RWPE1 (cell line): ENCODE data around the gene NAA50.

Experiments used
- CTCF ChIA-PET: fragments of 350-600 bp; sonication (Branson Sonifier 250); formaldehyde crosslinking; extraction: SDS; loops from one replicate; lab custom pipeline; 2021; lab: Yijun Ruan, JAX
- POLR2A ChIA-PET: fragments of 400-600 bp; formaldehyde crosslinking; extraction: SDS; loops from one replicate; lab custom pipeline; 2020; ENCODE audit warnings: antibody characterized with exemption; ENCODE audit not compliant: low non-redundant PET; lab: Yijun Ruan, JAX
- DNase-seq: peaks from one replicate; pipeline ENCODE4 v3.0.0; 2012; ENCODE audit warnings: low spot score
- H3K27ac ChIP-seq: fragments of 450-650 bp; 2 replicates; pipeline ENCODE4 v1.5.1; 2017
- TF ChIP-seq, protein P1 (sequence below): fragments of 450-650 bp; conservative IDR thresholded peaks from 2 replicates; pipeline ENCODE4 v1.5.1; 2017; ENCODE audit warnings: low read depth, mild to moderate bottlenecking

NAA50 gene

GRCh38 chr3:113758389-113759024 is 12.5 kb upstream of the NAA50 start:
- TF ChIP-seq, protein P1, sequence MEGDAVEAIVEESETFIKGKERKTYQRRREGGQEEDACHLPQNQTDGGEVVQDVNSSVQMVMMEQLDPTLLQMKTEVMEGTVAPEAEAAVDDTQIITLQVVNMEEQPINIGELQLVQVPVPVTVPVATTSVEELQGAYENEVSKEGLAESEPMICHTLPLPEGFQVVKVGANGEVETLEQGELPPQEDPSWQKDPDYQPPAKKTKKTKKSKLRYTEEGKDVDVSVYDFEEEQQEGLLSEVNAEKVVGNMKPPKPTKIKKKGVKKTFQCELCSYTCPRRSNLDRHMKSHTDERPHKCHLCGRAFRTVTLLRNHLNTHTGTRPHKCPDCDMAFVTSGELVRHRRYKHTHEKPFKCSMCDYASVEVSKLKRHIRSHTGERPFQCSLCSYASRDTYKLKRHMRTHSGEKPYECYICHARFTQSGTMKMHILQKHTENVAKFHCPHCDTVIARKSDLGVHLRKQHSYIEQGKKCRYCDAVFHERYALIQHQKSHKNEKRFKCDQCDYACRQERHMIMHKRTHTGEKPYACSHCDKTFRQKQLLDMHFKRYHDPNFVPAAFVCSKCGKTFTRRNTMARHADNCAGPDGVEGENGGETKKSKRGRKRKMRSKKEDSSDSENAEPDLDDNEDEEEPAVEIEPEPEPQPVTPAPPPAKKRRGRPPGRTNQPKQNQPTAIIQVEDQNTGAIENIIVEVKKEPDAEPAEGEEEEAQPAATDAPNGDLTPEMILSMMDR: no peak
- POLR2A ChIA-PET: no interaction called here
- CTCF ChIA-PET: no interaction called here
- DNase-seq: no peak
- no peak overlapping the region for H3K27ac ChIP-seq

DNA sequence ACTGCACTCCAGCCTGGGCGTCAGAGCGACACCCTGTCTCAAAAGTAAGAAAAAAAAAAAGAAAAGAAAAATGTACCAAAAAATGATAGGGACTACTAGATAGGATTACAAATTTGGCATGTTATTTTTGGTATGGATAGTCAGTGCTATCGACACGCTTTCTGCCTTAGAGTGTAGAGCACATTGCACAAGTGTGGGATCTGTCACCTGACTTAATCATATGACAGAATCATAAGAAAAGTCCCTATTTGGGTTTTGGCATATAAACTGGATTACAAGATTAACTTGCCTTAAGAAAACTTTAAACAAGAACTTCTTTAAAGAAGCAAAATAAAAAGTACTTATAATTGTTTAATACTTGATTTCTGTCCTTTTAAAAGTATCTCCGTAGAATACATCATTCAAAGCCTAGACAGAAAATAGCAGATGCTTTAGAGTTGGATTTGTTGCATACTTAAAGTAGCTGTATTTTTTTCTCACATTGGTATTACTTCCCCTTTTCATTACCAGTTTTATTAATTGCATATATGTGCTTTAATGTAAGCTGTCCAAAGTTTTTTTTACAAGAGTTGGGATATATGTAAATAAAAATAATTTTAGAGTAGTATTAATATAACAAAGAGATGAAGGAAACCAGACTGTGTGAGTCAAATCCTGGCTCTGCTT is 8.6 kb upstream of the NAA50 start:
- no peak for DNase-seq
- CTCF ChIA-PET: no interaction called here
- POLR2A ChIA-PET: no interaction called here
- no peak overlapping the region for H3K27ac ChIP-seq
- TF ChIP-seq, protein P1: no peak

- DNase-seq: no peak
- TF ChIP-seq, protein P1: no peak
- ChIA-PET CTCF (interaction anchor here (0.6 kb wide), 1 partner anchor 856 kb away, joined by 3 read pairs; no protein-coding TSS in a partner anchor), POLR2A (no interaction called here)
- H3K27ac ChIP-seq: no peak overlapping the region
Observed at GRCh38 chr3:113753376-113753985, 7.4 kb upstream of the NAA50 start.

- CTCF ChIA-PET: interaction anchor here (0.6 to 1.8 kb wide), 3 partner anchors 9 to 93 kb away, joined by 3 to 6 read pairs (median 4); no protein-coding TSS in a partner anchor
Observed at GRCh38 chr3:113751141-113751540, 5.1 kb upstream of the NAA50 start.

GRCh38 chr3:113747283-113748046 is 1.4 kb upstream of the NAA50 start:
- peak overlapping the region; percentile 96 for H3K27ac ChIP-seq
- CTCF ChIA-PET: interaction anchor here (0.7 to 3.2 kb wide), 3 partner anchors 10 to 969 kb away, joined by 3 to 20 read pairs (median 4); no protein-coding TSS in a partner anchor
- TF ChIP-seq, protein P1: no peak
- POLR2A ChIA-PET: no interaction called here
- peak; percentile 17 for DNase-seq

More at GRCh38 chr3:113751141-113751540, 5.1 kb upstream of the NAA50 start:
- DNase-seq: no peak
- POLR2A ChIA-PET: no interaction called here
- no peak overlapping the region for H3K27ac ChIP-seq
- TF ChIP-seq, protein P1: no peak
